Tongue (tissue), 2 donors: Measurements from ENCODE around the gene EIF5. TPM values are rescaled to one million over a fixed set of nuclear protein-coding genes. Genes with fewer than 3 reads are reported as not detected.

Experiments
- DNase-seq: peaks from one replicate; pipeline ENCODE4 v3.0.0-alpha.2; 2015
- total RNA-seq: library from RNA; depleted of rRNA; stranded (reverse); fragments of >200 nt; gene quantifications from one replicate; pipeline ENCODE4 v1.2.3, GENCODE V29; 2014

Gene EIF5
- total RNA-seq, 1 donor from 2014 or later, result 194 TPM

DNA sequence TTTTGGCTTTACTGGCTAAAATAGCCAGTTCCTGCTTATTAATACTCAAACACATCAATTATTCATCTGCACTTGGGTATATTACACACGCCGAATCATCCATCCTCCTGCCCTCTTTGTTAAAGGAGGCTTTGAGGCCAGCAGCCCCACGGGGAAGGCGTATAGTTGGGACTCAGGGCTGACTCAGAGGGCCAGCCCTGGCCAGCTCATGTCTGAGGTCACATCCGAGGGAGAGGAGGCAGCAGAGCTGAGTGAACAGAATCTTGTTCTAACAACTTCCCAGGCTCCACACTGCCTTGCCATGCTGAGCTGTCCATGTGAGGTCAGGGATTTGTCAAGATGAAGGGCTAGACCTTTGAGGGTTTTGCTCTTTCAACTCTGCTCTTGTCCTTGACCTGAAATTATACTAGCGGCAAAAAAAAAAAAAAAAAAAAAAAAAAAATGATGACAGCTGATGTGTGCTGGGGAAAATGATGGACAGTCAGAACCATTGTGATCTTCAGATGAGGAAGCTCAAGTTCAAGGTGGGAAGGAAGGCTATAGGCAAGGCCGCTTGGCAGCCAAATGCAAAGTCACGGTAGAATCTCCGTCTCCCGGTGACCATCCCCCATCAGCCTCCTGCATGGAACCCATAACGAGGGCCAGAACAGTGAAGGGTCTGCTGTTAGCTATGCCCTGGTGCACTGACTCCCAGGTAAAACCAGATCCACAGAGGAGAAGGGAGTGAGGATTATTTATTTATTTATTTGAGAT, 38.7 kb downstream of the EIF5 start:
- DNase-seq, result no peak

DNA sequence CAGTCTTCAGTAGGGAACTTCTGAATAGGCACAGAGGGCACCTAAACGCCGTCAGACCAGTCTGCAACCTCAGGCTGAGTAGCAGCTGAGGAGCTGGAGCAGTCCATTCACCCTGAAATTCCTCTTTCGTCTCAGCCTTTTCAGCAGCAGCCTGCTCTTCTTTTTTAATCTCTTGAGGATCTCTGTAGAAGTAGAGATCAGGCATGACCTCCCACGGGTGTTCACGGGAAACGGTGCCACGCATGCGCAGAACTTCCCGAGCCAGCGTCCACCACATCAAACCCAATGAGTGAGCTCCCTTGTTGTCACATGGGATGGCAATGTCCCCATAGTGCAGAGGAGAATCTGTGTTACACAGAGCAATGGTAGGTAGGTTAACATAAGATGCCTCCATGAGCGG, 40.1 kb downstream of the EIF5 start:
- DNase-seq, result no peak

DNA sequence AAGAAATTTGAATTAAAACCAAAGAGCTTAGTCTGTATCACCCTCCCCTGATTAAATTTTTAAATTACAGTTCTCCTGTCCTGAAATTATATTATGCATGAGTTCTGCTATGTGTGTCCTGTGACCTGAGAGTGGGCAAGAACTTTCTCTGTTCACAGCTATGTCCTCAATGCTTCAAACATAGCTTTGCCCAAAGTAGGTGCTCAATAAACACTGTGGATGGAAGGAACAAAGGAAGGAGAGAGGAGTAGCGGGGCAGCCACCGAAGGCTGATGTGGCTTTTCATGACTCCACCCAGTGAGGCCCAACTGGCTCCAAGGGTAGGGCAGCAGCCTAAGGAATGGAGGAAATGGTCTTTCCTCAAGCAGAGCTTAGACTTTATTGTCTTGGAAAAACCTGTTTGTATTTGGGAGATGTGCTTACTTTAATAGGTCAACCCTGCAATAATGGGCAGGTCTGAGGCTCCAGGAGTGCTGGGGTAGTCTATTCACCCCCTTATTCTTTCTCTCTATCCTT, 43.5 kb downstream of the EIF5 start:
- DNase-seq, result no peak

DNA sequence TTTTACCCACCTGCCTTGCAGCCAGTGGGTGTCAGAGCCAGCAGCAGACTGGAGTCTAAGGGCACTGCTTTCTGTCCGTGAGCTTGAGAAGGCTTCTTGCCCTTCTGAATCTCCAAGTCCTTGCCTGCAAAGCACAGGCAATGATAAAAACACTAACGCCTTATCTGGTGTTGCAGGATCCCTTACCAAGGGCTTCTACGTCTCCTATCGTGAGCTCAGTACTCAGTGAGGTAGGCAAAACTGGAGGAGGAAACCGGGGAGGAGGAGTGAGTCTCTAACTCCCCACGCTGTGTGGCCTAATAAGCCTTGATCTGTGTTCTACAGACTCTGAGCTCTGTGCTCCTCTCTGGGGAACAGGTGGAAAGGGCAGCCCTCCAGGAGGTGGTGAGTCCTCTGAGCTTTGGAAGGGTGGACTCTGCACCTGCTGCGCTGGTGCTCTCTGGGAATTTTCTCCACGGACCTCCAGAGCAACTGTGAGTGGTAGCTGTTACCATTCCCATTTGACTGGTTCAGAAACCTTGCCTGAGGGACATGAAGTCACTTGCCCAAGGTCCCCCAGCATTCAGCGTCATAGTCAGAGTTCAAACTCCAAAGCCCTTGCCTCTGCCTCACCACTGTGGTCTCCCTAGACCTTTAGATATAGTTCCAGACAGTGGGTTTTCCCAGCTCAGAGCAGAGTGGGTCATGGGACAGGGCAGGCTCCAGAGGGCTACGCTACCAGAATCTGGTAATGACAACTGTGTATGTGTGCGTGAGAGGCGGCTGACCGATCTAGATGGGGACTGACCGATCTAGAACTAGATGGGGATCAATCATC, 44.2 kb downstream of the EIF5 start:
- no peak for DNase-seq

DNA sequence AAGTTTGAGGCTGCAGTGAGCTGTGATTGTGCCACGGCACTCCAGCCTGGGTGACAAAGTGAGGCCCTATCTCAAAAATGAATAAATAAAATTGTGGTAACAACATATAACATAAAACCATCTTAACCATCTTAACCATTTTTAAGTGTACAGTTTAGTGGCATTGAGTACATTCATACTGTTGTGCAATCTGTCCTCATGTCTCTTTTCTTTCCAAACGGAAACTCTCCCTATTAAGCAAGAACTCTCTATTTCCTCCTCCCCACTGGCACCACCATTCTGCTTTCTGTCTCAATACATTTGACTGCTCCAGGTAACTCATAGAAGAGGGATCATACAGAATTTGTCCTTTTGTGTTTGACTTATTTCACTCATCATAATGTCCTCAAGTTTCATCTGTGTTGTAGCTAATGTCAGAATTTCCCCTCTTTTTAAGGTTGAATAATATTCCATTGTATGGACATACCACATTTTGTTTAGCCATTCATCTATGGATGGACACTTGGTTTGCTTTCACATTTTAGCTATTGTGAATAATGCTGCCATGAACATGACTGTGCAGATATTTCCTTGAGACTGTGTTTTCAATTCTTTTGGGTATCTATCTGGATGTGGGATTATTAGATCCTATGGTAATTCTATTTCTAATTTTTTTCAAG, 46.8 kb downstream of the EIF5 start:
- no peak for DNase-seq

DNA sequence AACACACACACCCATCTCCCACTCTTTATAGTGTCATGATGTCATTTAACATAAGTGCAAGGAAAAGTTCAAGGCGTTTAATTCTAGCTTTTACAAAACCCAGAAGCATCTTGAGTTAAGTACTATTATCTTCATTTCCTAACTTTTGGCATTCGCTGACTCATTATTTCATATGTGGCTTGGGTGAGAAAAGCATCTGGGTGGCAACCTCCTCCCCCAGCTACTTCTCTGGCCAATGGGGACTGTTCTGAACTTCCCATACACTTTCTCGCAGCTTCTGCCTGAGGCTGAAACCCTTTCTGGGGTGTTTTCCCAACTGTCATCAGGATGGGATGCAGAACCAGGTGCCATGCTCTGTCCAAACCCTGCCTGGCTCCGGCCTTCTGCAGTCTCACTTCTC, 48.3 kb downstream of the EIF5 start:
- DNase-seq, result no peak

DNA sequence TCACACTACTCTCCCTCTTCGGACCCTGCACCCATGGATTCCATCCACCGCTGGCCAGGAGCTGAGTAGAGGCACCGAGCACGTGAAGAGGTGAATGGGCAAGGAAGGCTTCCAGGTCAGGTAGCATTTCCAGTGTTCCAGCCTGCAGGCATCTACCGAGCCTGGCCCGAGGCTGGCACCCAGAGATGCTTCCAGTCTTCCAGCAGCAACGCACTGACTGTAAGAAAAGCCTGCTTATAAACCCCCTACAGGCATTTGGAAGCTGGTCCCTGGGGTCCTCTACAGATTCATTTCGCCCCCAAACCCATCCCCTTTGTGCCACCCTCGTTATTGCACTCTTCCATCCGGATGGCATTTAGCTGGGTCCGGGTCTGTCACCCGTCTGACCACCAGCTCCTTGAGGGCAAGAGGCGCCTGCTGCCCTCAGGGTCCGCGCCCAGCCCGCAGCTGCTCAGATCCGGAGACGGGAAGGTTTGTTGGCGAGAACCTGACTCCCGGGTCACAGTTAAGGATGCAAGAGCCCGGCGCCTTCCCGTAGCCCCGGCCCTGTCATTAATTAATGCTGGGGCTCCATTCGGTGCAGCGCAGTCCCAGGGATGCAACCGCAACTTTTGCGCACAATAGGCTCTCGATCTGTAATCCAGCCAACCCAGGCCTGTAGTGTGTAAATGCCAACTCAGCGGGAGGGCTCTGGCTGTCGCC, 50.6 kb downstream of the EIF5 start:
- DNase-seq, result no peak

DNA sequence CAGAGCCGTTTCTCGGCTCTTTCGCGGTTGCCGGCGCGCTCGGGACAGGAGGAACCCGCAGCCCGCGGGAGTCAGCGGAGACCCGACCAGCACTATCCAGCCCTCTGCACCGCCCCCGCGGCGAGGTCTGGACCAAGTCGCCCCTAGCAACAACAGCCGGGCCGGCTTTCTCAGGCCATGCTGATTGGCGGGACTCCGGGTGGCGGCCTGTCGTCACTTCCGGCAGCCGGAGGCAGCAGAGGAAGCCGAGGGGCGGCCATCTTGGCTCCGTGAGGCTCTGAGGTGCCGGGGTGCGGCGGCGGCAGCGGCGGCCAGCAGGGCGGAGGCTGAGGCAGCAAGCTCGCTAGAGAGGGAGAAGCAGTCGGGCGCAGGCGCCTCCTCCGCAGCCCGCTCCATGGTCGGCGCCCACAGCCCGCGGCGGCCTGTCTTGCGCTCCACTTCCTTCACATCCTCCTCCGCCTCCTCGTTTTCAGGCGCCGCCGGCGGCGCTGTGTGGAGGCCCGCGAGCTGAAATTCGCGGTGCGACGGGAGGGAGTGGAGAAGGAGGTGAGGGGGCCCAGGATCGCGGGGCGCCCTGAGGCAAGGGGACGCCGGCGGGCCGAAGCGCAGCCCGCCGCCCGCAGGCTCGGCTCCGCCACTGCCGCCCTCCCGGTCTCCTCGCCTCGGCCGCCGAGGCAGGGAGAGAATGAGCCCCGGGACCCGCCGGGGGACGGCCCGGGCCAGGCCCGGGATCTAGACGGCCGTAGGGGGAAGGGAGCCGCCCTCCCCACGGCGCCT, 51.3 kb downstream of the EIF5 start, which contains the start of gene MARK3:
TSS of gene MARK3 (plus strand) at position 264 of the 777 bp plus-strand sequence. CDS start 615 bp downstream, outside the sequence.
- DNase-seq, result peak; percentile 99

DNA sequence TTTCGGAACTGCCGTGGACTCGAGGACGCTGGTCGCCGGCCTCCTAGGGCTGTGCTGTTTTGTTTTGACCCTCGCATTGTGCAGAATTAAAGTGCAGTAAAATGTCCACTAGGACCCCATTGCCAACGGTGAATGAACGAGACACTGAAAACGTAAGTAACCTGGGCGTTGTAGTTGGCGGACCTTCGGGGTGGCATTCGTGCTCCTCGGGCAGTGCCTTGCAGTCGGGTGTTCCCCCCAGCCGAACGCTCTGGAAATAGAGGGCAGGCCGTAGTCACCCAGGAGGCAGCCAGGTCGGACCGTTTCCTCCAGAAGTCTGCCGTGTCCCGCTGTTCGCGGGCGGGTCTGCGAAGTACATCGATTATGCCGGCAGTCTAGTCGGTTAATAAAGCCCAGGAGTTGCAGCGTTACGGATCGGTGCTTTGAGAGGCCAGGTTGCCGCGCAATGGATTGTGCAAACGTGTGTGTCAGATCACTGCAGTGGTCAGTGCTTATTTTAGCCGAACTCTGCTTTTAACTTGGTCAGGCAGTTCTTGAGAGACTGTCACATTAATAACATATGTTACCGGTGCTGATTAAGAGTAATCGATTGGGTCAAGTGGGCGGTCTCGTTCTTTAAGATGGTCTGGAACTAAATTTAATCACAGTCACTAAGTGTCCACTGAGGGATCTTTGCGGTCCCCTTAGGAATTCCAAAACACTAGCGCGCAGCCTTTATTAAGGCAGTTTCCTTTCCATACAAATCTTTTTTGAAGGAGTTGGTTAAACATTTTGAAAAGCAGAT, 52.1 kb downstream of the EIF5 start:
- peak; percentile 38 for DNase-seq

DNA sequence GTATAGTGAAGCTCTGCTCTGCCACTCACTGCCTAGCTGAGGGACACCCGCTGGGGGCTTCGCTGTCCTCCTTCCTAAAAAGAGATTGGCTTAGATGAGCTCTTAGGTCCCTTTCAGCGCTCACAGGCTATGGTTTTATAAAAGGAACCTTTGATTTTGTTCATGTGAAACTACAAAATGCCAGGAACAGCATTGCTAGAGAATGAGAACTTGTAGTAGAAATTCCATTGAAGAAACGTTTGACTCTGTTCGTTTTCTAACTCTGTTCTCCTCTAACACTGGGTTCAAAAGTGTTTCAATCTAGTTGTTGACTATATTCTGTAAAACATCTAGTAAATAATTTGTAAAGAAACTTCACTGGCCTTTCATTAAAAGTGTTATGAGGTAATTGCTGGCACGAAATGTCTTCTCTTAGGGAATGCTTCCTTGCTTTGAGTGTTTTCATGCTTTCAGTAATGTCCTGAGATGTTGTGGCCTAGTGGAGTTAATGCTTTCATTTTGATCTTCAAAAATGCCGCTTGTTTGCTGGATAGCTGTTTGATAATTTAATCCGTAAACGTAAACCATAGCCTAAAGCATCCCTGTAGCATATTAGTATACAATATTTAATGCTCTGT, 52.8 kb downstream of the EIF5 start:
- peak; percentile 31 for DNase-seq

DNA sequence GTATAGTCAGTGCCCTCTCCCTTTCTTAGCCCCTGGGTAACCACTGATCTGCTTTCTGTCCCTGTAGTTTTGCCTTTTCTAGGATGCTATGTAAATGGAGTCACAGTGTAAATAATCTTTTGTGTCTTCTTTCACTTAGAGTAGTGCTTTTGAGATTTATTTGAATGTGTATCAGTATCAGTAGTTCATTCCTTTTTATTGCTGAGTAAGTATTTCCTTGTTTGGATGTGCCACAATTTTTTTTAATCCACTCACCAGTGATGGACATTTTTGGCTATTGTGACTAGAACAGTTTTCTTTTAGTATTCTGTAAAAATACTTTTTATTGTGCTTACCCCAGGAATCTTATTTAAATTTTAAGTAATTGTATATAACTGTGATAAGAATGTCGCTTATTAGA, 54.6 kb downstream of the EIF5 start:
- DNase-seq, result no peak

DNA sequence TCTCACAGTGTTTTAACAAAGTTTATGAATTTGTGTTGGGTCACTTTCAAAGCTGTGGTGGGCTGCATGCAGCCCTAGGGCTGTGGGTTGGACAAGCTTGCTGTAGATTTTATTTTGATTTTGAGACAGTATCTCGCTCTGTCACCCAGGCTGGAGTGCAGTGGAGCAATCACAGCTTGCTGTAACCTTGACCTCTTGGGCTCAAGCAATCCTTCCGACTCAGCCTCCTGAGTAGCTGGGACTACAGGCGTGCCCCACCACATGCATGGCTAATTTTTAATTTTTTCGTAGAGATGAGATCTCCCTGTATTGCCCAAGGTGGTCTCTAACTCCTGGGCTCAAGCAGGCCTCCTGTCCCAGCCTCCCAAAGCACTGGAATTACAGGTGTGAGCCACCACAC, 56.6 kb downstream of the EIF5 start:
- no peak for DNase-seq

DNA sequence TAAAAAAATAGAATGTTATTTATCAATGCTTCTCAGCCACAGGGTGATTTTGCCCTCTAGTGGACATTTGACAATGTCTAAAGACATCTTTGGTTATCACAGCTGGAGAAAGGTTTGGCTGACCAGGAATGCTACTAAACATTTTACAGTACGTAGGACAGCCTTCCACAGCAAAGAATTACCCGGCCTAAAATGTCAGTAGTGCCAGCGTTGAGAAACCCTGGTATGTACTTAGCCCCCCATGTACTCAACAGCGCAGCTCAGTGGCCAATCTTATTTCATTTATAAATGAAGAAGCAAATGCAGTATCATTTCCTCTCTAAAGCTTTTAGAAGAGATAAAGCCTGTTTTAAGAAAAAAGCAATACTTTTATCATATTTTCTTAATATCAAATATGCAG, 57.0 kb downstream of the EIF5 start:
- DNase-seq, result peak; percentile 47

DNA sequence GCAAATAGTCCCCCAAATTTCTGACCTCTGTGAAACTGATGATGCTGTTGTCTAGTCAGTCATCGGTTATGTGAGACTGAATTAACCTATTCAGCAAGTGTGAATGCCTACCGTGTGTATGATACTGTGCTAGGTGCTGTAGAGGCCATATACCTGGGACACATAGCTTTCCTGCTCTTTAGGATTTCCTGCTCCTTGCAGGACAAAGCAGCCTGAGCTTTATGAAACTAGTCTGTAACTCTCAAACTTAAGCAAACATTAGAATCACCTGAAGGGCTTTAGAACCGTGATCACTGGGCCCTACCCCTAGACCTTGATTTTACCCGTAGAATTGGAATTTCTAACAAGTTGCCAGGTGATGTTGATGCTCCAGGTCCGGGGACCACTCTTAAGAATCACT, 58.1 kb downstream of the EIF5 start:
- DNase-seq, result no peak

DNA sequence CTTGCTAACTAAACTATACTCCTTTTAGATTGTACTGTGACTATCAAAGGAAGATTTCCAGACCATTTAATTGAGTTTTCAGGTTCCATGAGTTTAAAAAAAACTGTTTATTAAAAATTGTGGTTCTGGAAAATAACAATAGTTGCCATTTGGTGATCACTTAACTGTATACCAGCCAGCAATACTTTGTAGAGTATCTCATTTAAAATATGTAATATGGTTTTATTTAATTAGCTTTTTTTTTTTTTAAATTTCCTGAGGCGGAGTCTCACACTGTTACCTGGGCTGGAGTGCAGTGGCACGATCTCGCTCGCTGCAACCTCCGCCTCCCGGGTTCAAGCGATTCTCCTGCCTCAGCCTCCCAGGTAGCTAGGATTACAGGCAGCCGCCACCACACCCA, 58.5 kb downstream of the EIF5 start:
- DNase-seq, result no peak

DNA sequence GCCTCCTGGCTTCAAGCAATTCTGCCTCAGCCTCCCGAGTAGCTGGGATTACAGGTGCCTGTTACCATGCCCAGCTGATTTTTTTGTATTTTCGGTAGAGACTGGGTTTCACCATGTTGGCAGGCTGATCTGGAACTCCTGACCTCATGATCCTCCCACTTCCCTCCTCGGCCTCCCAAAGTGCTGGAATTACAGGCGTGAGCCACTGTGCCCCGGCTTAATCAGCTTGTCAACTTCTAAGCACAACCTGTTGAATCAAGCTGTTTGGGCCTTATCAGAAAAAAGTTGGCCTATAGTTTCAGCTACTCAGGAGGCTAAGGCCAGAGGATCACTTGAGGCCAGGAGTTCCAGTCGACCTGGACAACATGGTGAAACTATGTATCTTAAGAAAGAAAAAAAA, 59.0 kb downstream of the EIF5 start:
- no peak for DNase-seq

DNA sequence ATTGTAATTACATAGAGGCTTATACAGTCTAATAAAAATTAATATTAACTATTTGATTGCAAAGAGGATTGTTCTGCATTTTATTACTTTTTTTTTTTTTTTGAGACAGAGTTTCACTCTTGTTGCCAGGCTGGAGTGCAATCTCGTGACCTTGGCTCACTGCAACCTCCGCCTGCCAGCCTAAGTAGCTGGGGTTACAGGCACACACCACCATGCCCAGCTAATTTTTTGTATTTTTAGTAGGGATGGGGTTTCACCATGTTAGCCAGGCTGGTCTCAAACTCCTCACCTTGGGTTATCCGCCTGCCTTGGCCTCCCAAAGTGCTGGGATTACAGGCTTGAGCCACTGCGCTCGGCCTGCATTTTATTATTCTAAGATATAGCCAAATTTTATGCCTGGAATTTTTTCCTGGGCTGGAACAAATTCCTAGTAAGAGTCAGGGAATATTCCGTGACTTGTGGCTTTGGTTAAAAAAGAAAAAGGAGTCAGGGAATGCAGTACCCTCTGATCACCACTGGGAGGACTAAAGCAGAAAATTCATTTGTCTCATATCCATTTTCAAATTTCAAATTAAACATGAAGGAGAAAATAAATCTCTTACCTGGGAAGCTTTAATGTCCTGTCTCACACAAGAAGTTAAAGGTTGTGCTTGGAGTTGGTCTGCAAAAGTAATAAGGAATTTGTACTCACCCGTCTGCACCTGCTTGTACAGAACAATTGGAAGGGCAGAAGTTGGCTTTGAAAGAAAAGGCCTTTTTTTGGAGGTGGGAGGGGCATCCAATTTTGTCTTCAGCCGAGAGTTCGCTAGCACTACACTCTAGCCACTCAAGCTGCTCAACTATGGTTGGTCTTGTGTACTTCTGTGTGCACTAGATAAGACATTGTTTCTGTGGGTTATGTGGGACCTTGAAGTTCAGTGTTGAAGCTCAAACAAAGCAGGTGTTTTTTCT, 59.9 kb downstream of the EIF5 start:
- peak; percentile 41 for DNase-seq
